ENCODE results near the gene AGBL1. TPM values are rescaled to one million over a fixed set of nuclear protein-coding genes. Genes with fewer than 3 reads are reported as not detected.

The AGBL1 gene
- total RNA-seq, 1 experiment from 2014 or later, result not detected

- no peaks in the 10 kb centered on the region for H4K20me1 ChIP-seq (ENCODE audit: insufficient read depth)
- no peaks in the 10 kb centered on the region for H3K9me3 ChIP-seq (ENCODE audit: insufficient read depth, low read depth)
- H3K4me1 ChIP-seq (replicated peaks; ENCODE audit: insufficient read depth), result no peaks in the 10 kb centered on the region
- no peak overlapping the region for H2AFZ ChIP-seq
- H3K27ac ChIP-seq, result no peak overlapping the region
- H3K27me3 ChIP-seq (ENCODE audit: insufficient read depth, low read depth), result no peaks in the 10 kb centered on the region
- H3K9me2 ChIP-seq (ENCODE audit: insufficient read depth), result no peaks in the 10 kb centered on the region
- H3F3A ChIP-seq (ENCODE audit: insufficient read depth, low read depth), result no peaks in the 10 kb centered on the region
- intact Hi-C loops (cut with micrococcal nuclease; ENCODE audit: unreplicated experiment), result no loop called here
- no peak for DNase-seq
- POLR2A ChIA-PET (ENCODE audit: unreplicated experiment), result no interaction called here
- BruUV-seq (replicated peaks), result no TSS peak
- CTCF ChIA-PET, result no interaction called here
- no peak overlapping the region for H3K4me2 ChIP-seq
- no peak overlapping the region for H3K4me3 ChIP-seq
- no peaks in the 10 kb centered on the region for H3K79me2 ChIP-seq (ENCODE audit: low read depth)
- H3K36me3 ChIP-seq (ENCODE audit: low read depth), result no peaks in the 10 kb centered on the region
- TF ChIP-seq EZH2 (IDR thresholded peaks at IDR 0.05; ENCODE audit: low read depth) (no peak), CTCF (conservative IDR thresholded peaks at IDR 0.05) (no peak)
Observed at GRCh38 chr15:86647810-86648440, 568.3 kb downstream of the AGBL1 start.

GRCh38 chr15:86649277-86649676 is 569.6 kb downstream of the AGBL1 start:
- H4K20me1 ChIP-seq (ENCODE audit: insufficient read depth), result no peaks in the 10 kb centered on the region
- CTCF ChIA-PET, result no interaction called here
- H3K4me3 ChIP-seq, result no peak overlapping the region
- H3K4me1 ChIP-seq (replicated peaks; ENCODE audit: insufficient read depth), result no peaks in the 10 kb centered on the region
- no TSS peak for BruUV-seq (replicated peaks)
- no peak for DNase-seq
- no peaks in the 10 kb centered on the region for H3K9me3 ChIP-seq (ENCODE audit: insufficient read depth, low read depth)
- POLR2A ChIA-PET (ENCODE audit: unreplicated experiment), result no interaction called here
- H3F3A ChIP-seq (ENCODE audit: insufficient read depth, low read depth), result no peaks in the 10 kb centered on the region
- no peaks in the 10 kb centered on the region for H3K36me3 ChIP-seq (ENCODE audit: low read depth)
- no peak for TF ChIP-seq CTCF (conservative IDR thresholded peaks at IDR 0.05)
- TF ChIP-seq EZH2 (IDR thresholded peaks at IDR 0.05; ENCODE audit: low read depth), result no peak
- no peak overlapping the region for H2AFZ ChIP-seq
- H3K4me2 ChIP-seq, result no peak overlapping the region
- H3K9me2 ChIP-seq (ENCODE audit: insufficient read depth), result no peaks in the 10 kb centered on the region
- no peaks in the 10 kb centered on the region for H3K79me2 ChIP-seq (ENCODE audit: low read depth)
- no peaks in the 10 kb centered on the region for H3K27me3 ChIP-seq (ENCODE audit: insufficient read depth, low read depth)
- no peak overlapping the region for H3K27ac ChIP-seq
- intact Hi-C loops (cut with micrococcal nuclease; ENCODE audit: unreplicated experiment), result no loop called here

GRCh38 chr15:86650094-86650493 is 570.4 kb downstream of the AGBL1 start:
- H2AFZ ChIP-seq, result no peak overlapping the region
- POLR2A ChIA-PET (ENCODE audit: unreplicated experiment), result no interaction called here
- H3K27ac ChIP-seq, result no peak overlapping the region
- no peaks in the 10 kb centered on the region for H3K27me3 ChIP-seq (ENCODE audit: insufficient read depth, low read depth)
- intact Hi-C loops (cut with micrococcal nuclease; ENCODE audit: unreplicated experiment), result no loop called here
- H3K79me2 ChIP-seq (ENCODE audit: low read depth), result no peaks in the 10 kb centered on the region
- no peak for DNase-seq
- H3K9me2 ChIP-seq (ENCODE audit: insufficient read depth), result no peaks in the 10 kb centered on the region
- H3K36me3 ChIP-seq (ENCODE audit: low read depth), result no peaks in the 10 kb centered on the region
- CTCF ChIA-PET, result no interaction called here
- TF ChIP-seq CTCF (conservative IDR thresholded peaks at IDR 0.05), result no peak
- TF ChIP-seq EZH2 (IDR thresholded peaks at IDR 0.05; ENCODE audit: low read depth), result no peak
- H4K20me1 ChIP-seq (ENCODE audit: insufficient read depth), result no peaks in the 10 kb centered on the region
- H3K4me3 ChIP-seq, result no peak overlapping the region
- no peaks in the 10 kb centered on the region for H3K9me3 ChIP-seq (ENCODE audit: insufficient read depth, low read depth)
- H3K4me1 ChIP-seq (replicated peaks; ENCODE audit: insufficient read depth), result no peaks in the 10 kb centered on the region
- H3K4me2 ChIP-seq, result no peak overlapping the region
- H3F3A ChIP-seq (ENCODE audit: insufficient read depth, low read depth), result no peaks in the 10 kb centered on the region
- BruUV-seq (replicated peaks), result no TSS peak

All from PC-9 (cell line).